Activated CD8-positive, alpha-beta memory T cell treated with anti-CD3 and anti-CD28 coated beads for 4 hours (primary cell): Measurements from ENCODE around the gene HEXB.
"Not testable (repeated sequence)": the region's sequence is repeated elsewhere in the genome, so short reads cannot be mapped to it uniquely, and the experiment has no call there.

Experiments used
- DNase-seq, 2 donors: peaks; one replicate each; pipeline ENCODE4 v3.0.0-alpha.2; 2020; ENCODE audit warnings: low read depth in 2 of 2

HEXB gene

DNA sequence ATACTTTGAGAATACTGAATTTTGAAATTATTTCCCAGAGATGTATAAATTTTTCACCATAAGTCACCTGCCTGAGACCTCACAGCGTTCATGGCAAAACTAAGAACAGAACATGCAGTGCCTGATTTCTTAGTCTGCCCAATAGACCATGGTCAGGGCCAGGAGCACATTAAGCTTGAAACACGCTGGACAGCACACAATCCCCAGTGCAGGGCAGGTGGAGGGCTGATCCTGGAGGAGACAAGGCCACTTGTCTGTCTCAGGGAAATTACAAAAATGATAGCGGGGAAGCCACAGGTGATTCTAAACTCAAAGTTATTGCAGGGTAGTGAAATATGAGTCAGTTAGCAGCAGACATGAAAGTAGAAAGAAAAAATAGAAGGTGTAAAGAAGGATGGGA, 25.9 kb upstream of the HEXB start:
- DNase-seq, result no peak

GRCh38 chr5:74660140-74660539, 24.9 kb upstream of the HEXB start:
- DNase-seq, result no peak

GRCh38 chr5:74660873-74661272, 24.2 kb upstream of the HEXB start:
- no peak for DNase-seq

DNA sequence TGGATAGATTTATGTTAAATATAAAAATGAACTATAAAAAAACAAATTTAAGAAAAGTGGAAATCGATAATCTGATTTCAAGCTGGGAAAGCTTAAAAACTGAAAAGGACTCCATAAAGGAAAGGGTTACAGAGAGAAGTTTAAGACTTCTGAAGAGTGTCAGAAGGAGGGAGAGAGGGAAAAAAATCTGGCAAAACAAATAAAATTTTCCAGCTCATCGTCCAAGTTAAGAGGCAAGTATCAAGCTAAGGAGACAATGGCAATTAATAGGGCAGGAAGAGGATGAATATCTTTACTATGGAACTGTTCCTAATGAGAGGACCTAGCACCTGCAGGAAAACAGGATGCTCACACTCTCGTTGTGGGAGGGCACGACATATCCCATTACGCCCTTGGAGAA, 20.5 kb upstream of the HEXB start:
- DNase-seq, result no peak

DNA sequence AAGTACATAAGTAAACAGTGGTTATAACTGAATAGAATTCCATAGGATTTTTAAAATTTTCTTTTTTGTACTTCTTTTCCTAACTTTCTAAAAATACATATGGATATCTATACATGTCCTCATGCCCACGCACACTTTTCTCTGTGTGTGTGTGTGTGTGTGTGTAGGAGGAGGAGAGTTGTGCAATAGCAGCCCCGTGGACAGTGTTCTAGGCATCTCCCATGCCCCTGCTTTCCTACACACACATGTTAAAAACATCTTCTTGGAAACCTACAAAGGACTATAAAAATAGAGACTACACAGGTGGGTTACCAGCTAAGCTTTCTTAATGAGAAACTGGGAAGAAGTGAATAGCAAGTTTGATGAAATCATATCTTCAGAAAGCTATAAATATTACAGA, 19.8 kb upstream of the HEXB start:
- DNase-seq, result no peak

DNA sequence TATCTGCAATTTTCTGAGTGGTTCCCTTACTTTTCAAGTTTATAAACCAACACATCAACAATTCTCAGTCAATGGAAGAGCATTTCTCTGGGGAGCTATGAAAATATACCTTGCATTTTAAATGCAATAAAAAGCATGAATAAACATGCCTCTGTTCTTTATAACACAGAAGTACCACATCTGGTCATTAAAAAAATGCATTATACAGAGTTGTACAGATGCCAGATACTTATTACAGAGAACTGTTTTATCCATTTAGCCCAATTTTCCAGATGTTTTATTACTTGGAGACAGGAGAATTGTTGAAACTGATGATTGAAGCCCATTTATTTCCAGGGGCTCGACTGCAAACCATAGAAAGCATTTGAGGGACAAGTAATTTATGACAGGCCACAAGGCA, 19.2 kb upstream of the HEXB start:
- DNase-seq, result no peak

DNA sequence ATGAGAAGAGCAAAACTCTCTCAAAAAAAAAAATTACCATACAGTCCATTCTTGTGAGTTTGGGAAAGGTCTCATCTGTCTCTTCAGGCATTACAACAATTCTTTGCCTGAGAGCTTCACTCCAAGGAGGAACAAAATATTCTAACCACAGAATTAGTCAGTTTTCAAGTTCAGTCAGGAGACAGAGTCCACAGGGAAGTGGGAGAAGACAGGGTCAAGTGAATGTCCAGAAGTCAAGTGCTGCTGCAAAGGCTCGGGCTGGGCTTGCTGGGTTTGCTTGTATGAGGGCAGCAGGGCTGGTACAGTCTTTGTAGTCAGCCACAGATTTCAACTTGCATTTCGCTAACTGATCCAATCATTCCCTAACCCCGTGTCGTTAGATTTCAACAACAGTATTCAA, 17.6 kb upstream of the HEXB start:
- DNase-seq, result no peak

DNA sequence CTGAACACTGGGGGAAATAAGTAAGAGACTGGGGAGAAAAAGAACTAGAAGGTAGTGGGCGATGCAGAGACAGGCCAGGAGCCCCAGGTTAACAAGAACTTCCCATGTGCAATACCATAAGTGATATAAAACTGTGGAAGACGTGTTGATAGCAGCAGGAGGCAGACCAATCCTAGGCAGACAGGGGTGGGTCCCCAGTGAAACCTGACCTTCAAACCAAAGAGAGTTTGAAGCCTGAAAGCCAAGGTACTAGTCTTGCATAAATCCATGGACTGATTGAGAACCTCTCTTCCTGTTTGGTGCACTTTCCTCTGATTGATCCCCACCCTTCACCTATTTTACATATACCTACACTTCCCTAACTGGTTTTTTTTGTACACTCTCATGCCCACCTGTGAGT, 15.2 kb upstream of the HEXB start:
- no peak for DNase-seq

DNA sequence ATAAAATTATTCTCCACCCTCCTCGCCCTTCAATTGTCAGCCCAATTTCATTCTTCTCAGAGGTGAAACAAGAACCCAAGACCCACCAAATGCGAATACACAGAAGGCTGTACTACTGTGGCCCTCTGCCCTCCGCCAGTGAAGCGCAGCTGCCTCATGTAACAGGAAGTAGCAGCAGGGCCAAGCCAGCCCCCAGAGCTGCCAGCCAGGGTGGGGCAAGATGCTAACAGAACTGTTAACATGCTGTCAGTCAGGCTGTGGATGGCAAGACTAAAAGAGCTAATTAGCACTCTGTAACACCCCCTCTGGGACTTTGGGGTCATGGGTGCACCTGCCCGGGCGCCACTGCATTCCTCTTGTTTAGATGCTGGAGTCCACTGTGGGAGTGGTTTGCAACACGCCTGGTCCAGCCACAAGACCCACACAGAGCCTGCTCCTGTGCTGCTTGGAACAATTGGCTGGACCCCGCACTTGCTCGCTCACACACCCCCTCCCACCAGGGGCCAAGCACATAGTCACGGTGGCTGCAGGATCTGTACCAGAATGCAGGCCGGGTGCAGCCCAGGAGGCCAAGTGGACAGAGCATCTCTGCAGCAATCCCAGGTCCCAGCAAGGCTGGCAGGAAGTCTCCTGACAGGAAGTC, 14.5 kb upstream of the HEXB start:
- DNase-seq, result no peak

DNA sequence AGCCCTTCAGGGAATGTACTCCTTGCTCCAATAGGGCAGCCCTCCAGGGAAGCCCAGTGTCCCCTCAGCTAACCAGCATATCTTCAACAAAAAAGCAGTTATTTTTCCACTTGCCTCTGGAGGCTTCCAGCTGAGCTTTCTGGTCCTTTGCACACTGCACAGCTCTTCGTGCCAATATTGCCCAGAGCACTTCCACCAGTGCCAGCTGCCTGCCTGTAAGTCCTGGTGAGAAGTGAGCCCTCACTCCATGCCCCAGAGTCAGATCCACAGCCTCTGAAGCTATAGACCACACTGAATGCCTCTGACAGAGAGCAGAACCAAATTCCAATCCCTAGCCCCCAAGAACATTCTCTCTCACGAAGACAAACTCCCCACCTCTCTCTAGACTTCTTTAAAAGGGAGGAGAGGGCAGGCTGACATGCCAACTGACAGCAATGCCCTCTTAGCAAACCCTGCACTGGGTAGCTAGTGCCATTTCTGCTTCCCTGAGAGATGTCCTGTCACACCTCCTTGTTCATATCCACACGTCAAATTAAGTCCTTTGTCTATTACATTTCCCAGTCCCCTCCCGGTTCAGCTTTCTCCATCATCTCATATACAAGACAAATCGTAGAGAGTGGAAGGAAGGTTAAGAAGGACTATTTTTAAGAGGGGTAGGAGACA, 12.7 kb upstream of the HEXB start:
- no peak for DNase-seq

DNA sequence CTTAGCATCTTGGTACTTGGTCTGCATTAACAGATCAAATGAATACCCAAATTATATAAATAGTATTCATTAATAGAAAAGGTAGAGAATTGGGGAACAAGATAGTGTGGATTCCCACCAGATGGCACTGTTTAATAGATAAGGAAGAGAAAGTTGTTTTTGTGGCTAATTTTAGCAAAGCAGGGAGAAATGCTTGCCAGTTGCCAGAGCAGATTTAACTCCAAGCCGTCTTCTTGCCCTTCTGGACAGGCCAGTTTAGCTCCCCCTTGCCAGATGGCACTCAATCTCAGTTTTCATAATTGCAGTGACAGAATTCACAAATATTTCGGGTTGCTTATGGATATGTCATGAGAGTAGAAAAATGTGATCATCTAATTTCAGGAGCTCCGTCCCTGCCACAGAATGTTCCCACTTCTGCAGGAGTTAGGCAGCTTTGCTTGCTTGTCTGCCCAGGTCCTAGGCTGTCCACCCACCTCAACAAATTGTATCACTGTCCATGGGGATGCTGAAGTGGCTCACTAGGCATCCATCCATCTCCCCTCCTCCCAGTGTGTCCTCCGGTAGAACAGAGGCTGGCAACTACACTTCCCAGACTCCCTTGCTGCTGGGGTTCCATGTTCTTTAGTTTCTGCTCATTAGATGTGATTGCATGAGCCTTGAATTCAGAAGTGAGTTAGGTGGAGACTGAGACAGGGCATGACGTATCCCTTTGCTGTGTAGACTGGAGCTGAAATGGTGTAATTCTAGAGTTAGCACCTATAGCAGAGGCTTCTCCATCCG, 11.8 kb upstream of the HEXB start:
- no peak for DNase-seq

- DNase-seq, result not testable (repeated sequence)
Observed at GRCh38 chr5:74676466-74676865, 8.6 kb upstream of the HEXB start.

DNA sequence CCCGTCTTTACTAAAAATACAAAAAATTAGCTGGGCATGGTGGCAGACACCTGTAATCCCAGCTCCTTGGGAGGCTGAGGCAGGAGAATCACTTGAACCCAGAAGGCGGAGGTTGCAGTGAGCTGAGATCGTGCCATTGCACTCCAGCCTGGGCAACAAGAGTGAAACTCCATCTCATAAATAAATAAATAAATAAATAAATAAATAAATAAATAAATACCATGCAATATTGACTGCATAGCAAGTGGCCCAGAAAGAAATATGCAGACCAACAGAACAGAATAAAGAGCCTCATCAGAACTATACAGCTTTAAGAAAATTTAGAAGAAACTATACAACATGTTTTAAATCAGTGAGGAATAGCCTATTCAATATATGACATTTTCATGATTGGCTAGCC, 6.9 kb upstream of the HEXB start:
- not testable (repeated sequence) for DNase-seq

DNA sequence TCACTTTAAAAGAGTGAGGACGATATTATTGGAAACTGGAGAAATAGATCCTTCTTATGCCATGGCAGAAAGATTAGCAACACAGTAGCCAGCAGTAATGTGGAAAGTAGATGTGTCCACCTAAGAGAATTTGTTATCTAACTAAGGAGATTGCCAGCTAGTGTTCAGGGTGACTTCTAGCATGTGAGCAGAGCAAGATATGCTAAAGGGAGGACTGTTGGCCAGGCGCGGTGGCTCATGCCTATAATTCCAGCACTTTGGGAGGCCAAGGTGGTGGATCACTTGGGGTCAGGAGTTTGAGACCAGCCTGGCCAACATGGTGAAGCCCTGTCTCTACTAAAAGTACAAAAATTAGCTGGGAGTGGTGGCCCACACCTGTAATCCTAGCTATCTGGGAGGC, 5.7 kb upstream of the HEXB start:
- not testable (repeated sequence) for DNase-seq

GRCh38 chr5:74679966-74680365, 5.1 kb upstream of the HEXB start:
- DNase-seq, result no peak

GRCh38 chr5:74685979-74686631, 1.1 kb downstream of the HEXB start:
- no peak for DNase-seq

DNA sequence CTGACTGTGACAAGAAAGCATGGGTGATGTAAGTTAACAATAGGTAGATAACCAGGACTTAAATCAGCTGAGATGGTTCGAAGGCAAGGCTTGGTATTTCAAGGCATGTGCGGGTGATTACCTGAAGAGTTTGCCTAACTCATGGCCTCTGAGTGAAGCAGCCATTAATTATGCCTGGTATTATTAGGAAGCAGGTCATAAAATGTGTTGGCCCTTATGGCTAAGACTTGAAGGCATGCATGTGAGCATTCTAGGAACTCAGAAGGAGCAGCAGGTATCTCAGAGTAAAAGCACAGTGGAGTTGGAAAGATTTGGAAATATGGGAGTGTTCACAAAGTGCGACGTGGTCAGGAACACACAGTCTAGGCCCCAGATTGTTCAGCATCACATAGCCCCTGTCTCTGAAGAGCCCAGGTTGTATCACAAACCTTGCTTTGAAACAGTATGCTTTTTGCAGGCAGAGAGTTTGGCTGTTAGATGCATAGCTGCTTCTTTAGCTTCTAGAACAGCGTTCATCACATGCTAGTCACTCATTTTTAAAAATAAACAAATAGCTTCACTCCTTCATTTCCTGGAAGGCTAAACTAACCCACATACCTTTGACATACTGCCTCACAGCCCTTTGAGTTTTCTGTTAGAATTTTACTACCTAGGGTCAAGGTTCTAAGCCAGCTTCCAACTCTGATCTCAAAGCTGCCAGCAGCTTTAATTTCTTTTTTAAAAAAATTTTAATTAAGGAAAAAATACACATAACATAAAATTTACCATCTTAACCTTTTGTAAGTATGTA, 2.1 kb downstream of the HEXB start:
- no peak for DNase-seq

- no peak for DNase-seq
Observed at GRCh38 chr5:74693191-74693590, 8.2 kb downstream of the HEXB start.

GRCh38 chr5:74717596-74717995, 32.6 kb downstream of the HEXB start:
- no peak for DNase-seq

- DNase-seq, result no peak
Observed at GRCh38 chr5:74722271-74722670, 37.2 kb downstream of the HEXB start.

GRCh38 chr5:74725331-74725730, 40.3 kb downstream of the HEXB start:
- no peak for DNase-seq

- no peak for DNase-seq
Observed at GRCh38 chr5:74736759-74737158, 51.7 kb downstream of the HEXB start.
